Measurements from ENCODE around the gene TRAPPC2. TPM values are rescaled to one million over a fixed set of nuclear protein-coding genes. Genes with fewer than 3 reads are reported as not detected.

The TRAPPC2 gene
- total and polyA plus RNA-seq, 9 of the 15 experiments (the other 6 are each of a cell fraction or from before 2014, with no cell fraction given), result 10.3 to 30.6 (median 18.6) TPM

DNA sequence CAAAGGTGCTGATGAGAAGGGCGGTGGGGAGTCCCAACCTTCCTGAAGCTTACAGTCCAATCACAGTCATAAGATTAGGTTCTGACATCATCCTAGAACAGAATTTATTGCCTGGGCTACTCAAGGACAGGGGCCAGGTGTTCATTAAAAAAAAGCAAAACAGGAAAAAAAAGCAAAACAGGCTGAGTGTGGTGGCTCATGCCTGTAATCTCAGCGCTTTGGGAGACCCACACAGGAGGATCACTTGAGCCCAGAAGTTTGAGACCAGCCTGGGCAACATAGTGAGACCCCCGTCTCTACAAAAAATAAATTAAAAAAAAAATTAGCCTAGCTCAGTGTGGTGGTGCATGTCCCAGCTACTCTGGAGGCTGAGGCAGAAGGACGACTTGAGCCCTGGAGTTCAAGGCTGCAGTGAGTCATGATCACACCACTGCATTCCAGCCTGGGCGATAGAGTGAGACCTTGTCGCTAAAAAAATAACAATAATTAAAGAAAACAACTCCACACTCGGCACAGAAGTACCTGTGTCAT lies 42.5 kb downstream of the TRAPPC2 start:
- Histone ChIP-seq H3K9ac (ENCODE audit: insufficient read depth in 1 of 2, low read depth in 2 of 2, low read length in 2 of 2) (peak overlapping the region in 1 of 2 experiments; percentile 37; a peak in 2 of 4 replicates), H3K9me1 (ENCODE audit: control insufficient read depth, insufficient read depth, low read length) (no peaks in the 10 kb centered on the region), H3K4me3 (no peak overlapping the region), H2AFZ (ENCODE audit: low read depth, low read length) (no peak overlapping the region), H3K9me3 (replicated peaks; ENCODE audit: control insufficient read depth, insufficient read depth, low read depth, low read length) (no peaks in the 10 kb centered on the region), H3K27me3 (ENCODE audit: control insufficient read depth in 2 of 2, insufficient read depth in 2 of 2, low read length in 2 of 2) (no peaks in the 10 kb centered on the region), H3K79me2 (ENCODE audit: control insufficient read depth, insufficient read depth, low read length) (peaks cover 75% of the 10 kb centered on the region), H4K20me1 (replicated peaks; ENCODE audit: control insufficient read depth, insufficient read depth, low read length) (peaks cover 24% of the 10 kb centered on the region; the same call in 1 of the 2 replicates), H3K4me1 (replicated peaks in 1 of 2; ENCODE audit: control insufficient read depth in 2 of 2, insufficient read depth in 2 of 2, low read length in 2 of 2) (peaks cover 6 to 37% of the 10 kb centered on the region in 2 experiments; a peak in 3 of 5 replicates), H3K27ac (ENCODE audit: extremely low read depth, low read depth, low read length) (peak overlapping the region; percentile 68), H3K36me3 (ENCODE audit: control insufficient read depth, insufficient read depth, low read length) (peaks cover 9% of the 10 kb centered on the region; the same call in 1 of the 3 replicates), H3K4me2 (ENCODE audit: insufficient read depth, low read length) (peak overlapping the region; percentile 56; the same call in 1 of the 2 replicates)
- no TSS peak for BruUV-seq (replicated peaks)
- peak; percentile 26 for ATAC-seq
- POLR2A ChIA-PET, result interaction anchor here (1.0 kb wide), 1 partner anchor 43 kb away, joined by 3 read pairs; the partner anchor contains the start of genes OFD1 and TRAPPC2
- intact Hi-C loops (cut with micrococcal nuclease), result loop anchor here (2.0 kb wide), 1 partner anchor 33 kb away; no protein-coding TSS in a partner anchor
- WGBS (ENCODE audit: insufficient coverage, low coverage, missing lambda C conversion rate), result 17% methylated on average over 6 of the region's 7 CpGs
- in situ Hi-C loops (cut with MboI), result no loop called here
- CTCF ChIA-PET (ENCODE audit: low intra/inter-chr PET ratio), result no interaction called here
- peak in 2 of 4 experiments; percentile 28 to 52 for DNase-seq (ENCODE audit: extremely low read depth in 1 of 4, low spot score in 3 of 4)
- FAIRE-seq, result no peak
- peak; percentile 80 for TF ChIP-seq PKNOX1 (IDR thresholded peaks at IDR 0.05)
- peak; percentile 5 for TF ChIP-seq RBM25 (IDR thresholded peaks at IDR 0.05; ENCODE audit: low read depth, low read length, severe bottlenecking)
- TF ChIP-seq MEIS2 (IDR thresholded peaks at IDR 0.05; ENCODE audit: partially characterized antibody), result peak; percentile 68
- TF ChIP-seq, protein P1, sequence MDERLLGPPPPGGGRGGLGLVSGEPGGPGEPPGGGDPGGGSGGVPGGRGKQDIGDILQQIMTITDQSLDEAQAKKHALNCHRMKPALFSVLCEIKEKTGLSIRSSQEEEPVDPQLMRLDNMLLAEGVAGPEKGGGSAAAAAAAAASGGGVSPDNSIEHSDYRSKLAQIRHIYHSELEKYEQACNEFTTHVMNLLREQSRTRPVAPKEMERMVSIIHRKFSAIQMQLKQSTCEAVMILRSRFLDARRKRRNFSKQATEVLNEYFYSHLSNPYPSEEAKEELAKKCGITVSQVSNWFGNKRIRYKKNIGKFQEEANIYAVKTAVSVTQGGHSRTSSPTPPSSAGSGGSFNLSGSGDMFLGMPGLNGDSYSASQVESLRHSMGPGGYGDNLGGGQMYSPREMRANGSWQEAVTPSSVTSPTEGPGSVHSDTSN (CRISPR knock-in tag; IDR thresholded peaks at IDR 0.05; ENCODE audit: low read depth), result no peak
- TF ChIP-seq, protein P1 (tag; conservative IDR thresholded peaks at IDR 0.05; ENCODE audit: low read depth), result peak; percentile 47
- TF ChIP-seq SMARCA4 (IDR thresholded peaks at IDR 0.05), result 0 out of 2 replicates have a peak, but pooled peaks have one; percentile 19
- TF ChIP-seq CHD2 (IDR thresholded peaks at IDR 0.05; ENCODE audit: low read depth, low read length), result no peak
- TF ChIP-seq JUN (IDR thresholded peaks at IDR 0.05; ENCODE audit: borderline replicate concordance, low read depth, low read length), result 0 out of 2 replicates have a peak, but pooled peaks have one; percentile 19
- TF ChIP-seq JUN (CRISPR knock-in tag; IDR thresholded peaks at IDR 0.05; ENCODE audit: borderline replicate concordance), result no peak
- TF ChIP-seq POLR2AphosphoS5 (IDR thresholded peaks at IDR 0.05; ENCODE audit: control insufficient read depth, insufficient read depth, low read depth, low read length), result 0 out of 2 replicates have a peak, but pooled peaks have one; percentile 20
- TF ChIP-seq SMARCE1 (IDR thresholded peaks at IDR 0.05), result peak; percentile 20; the same call in 1 of the 2 replicates
- TF ChIP-seq, protein P2, sequence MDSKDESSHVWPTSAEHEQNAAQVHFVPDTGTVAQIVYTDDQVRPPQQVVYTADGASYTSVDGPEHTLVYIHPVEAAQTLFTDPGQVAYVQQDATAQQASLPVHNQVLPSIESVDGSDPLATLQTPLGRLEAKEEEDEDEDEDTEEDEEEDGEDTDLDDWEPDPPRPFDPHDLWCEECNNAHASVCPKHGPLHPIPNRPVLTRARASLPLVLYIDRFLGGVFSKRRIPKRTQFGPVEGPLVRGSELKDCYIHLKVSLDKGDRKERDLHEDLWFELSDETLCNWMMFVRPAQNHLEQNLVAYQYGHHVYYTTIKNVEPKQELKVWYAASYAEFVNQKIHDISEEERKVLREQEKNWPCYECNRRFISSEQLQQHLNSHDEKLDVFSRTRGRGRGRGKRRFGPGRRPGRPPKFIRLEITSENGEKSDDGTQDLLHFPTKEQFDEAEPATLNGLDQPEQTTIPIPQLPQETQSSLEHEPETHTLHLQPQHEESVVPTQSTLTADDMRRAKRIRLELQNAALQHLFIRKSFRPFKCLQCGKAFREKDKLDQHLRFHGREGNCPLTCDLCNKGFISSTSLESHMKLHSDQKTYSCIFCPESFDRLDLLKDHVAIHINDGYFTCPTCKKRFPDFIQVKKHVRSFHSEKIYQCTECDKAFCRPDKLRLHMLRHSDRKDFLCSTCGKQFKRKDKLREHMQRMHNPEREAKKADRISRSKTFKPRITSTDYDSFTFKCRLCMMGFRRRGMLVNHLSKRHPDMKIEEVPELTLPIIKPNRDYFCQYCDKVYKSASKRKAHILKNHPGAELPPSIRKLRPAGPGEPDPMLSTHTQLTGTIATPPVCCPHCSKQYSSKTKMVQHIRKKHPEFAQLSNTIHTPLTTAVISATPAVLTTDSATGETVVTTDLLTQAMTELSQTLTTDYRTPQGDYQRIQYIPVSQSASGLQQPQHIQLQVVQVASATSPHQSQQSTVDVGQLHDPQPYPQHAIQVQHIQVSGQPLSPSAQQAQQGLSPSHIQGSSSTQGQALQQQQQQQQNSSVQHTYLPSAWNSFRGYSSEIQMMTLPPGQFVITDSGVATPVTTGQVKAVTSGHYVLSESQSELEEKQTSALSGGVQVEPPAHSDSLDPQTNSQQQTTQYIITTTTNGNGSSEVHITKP (IDR thresholded peaks at IDR 0.05; ENCODE audit: partially characterized antibody), result no peak
- TF ChIP-seq, protein P3, sequence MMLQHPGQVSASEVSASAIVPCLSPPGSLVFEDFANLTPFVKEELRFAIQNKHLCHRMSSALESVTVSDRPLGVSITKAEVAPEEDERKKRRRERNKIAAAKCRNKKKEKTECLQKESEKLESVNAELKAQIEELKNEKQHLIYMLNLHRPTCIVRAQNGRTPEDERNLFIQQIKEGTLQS (IDR thresholded peaks at IDR 0.05), result peak; percentile 76
- TF ChIP-seq, protein P3 (CRISPR knock-in tag; conservative IDR thresholded peaks at IDR 0.05), result no peak

Data from K562 (cell line).